Stimulated activated effector memory CD8-positive, alpha-beta T cell treated with anti-CD3 and anti-CD28 coated beads, Interleukin-12 subunit alpha, Interleukin-12 subunit beta, amount 100 ng/mL, for 72 hours (primary cell): Measurements from ENCODE around the gene NXPH1.
"Not testable (repeated sequence)": the region's sequence is repeated elsewhere in the genome, so short reads cannot be mapped to it uniquely, and the experiment has no call there.

Source experiments
- ATAC-seq: fragments of 150-1000 bp; cut with Tn5 transposase; 2 replicates; pipeline ENCODE4 v1.10.0; 2021
- DNase-seq, 2 donors: peaks; one replicate each; pipeline ENCODE4 v3.0.0; 2021 to 2022; ENCODE audit warnings: low spot score in 2 of 2
- H3K27ac Mint-ChIP-seq: one replicate; pipeline ENCODE4 v1.8.0; 2022; ENCODE audit warnings: mild to moderate bottlenecking, mixed read lengths
- H3K36me3 Mint-ChIP-seq: one replicate; pipeline ENCODE4 v1.8.0; 2022; ENCODE audit warnings: mild to moderate bottlenecking, mixed read lengths
- H3K4me1 Mint-ChIP-seq: one replicate; pipeline ENCODE4 v1.8.0; 2022; ENCODE audit warnings: mixed read lengths
- H3K4me3 Mint-ChIP-seq: one replicate; pipeline ENCODE4 v1.8.0; 2022; ENCODE audit warnings: mild to moderate bottlenecking, mixed read lengths
- H3K9me3 Mint-ChIP-seq: one replicate; pipeline ENCODE4 v1.8.0; 2022; ENCODE audit warnings: mixed read lengths

NXPH1 gene

GRCh38 chr7:8638076-8638475, 204.7 kb downstream of the NXPH1 start:
- no peak for DNase-seq
- Mint-ChIP-seq H3K4me1 (no peaks in the 10 kb centered on the region), H3K4me3 (no peak overlapping the region), H3K36me3 (no peaks in the 10 kb centered on the region), H3K9me3 (no peaks in the 10 kb centered on the region), H3K27ac (no peak overlapping the region)
- ATAC-seq: no peak

DNA sequence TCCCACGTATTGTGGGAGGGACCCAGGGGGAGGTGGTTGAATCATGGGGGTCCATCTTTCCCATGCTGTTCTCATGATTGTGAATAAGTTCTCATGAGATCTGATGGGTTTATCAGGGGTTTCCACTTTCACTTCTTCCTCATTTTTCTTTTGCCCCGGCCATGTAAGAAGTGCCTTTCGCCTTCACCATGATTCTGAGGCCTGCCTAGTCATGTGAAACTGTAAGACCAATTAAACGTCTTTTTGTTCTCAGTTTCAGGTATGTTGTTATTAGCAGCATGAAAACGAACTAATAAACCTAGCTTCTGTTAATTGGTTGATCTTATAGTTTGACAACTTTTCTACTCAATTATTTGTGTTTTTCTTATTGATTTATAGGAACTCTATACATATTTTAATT, 206.3 kb downstream of the NXPH1 start:
- Mint-ChIP-seq H3K36me3 (no peaks in the 10 kb centered on the region), H3K27ac (no peak overlapping the region), H3K4me1 (no peaks in the 10 kb centered on the region), H3K9me3 (no peaks in the 10 kb centered on the region), H3K4me3 (no peak overlapping the region)
- DNase-seq (no peak), ATAC-seq (no peak)

- H3K4me1 Mint-ChIP-seq: no peaks in the 10 kb centered on the region
- no peak overlapping the region for H3K4me3 Mint-ChIP-seq
- no peaks in the 10 kb centered on the region for H3K9me3 Mint-ChIP-seq
- no peaks in the 10 kb centered on the region for H3K36me3 Mint-ChIP-seq
- H3K27ac Mint-ChIP-seq: no peak overlapping the region
- DNase-seq (no peak), ATAC-seq (no peak)
These were observed 207.3 kb downstream of the NXPH1 start for GRCh38 chr7:8640671-8641070.

DNA sequence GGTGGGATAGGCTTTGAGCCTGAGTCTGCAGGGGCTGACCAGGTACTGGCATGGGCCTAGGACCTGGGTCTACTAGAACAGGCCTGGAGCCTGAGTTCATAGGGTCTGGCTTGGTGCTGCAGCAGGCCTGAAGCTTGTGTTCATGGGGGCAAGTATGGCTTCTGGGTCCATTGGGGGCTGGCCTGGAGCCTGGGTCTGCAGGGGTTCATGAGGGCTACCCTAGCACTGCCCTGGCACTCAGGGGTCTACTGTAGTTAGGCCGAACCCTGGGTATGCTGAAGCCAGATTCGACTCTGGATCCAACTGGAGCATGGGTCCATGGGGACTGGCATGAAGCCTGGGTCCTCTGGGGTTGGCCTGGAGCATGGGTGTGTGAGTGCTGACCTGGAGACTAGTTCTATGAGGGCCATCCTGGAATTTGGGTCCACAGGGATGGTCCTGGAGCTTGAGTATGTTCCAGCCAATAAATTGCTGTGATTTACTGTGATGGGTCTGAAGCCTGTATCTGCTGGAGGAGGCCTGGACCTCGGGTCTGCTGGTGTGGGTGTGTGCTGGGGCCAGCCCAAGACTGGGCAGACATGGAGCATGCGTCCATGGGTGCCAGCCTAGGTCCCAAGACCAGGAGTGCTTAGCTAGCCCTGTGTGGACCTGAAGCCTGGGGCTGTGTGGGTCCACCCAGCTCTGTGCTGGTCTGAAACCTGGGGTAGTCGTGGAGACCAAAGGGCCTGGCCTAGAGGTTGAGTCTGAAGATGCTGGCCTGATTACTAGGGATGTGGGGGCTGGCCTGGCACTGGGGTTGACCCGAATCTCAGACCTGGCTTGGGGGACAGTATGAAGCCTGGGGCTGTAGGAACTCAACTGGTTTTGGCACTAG, 235.5 kb downstream of the NXPH1 start:
- H3K4me1 Mint-ChIP-seq: no peaks in the 10 kb centered on the region
- H3K36me3 Mint-ChIP-seq: no peaks in the 10 kb centered on the region
- no peak overlapping the region for H3K4me3 Mint-ChIP-seq
- DNase-seq (no peak), ATAC-seq (peak; percentile 49)
- no peak overlapping the region for H3K27ac Mint-ChIP-seq
- peaks cover 19% of the 10 kb centered on the region for H3K9me3 Mint-ChIP-seq

DNA sequence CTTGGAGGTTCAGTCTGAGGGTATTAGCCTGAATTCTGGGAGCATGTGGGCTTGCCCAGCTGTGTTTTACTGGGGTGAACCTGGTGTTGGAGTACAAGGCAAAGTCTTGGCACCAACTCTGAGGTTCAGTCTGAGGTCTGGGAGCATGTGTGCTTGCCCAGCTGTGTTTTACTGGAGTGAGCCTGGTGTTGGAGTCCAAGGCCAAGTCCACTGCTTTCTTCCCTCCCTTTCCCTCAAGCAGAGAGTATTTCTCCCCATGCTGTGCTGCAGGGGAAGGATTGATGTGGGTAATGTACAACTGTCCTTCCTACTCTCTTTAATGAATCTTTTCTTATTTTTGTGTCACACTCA, 236.1 kb downstream of the NXPH1 start:
- ATAC-seq: no peak
- Mint-ChIP-seq H3K4me3 (no peak overlapping the region), H3K9me3 (peaks cover 18% of the 10 kb centered on the region), H3K36me3 (no peaks in the 10 kb centered on the region), H3K27ac (no peak overlapping the region), H3K4me1 (no peaks in the 10 kb centered on the region)
- no peak for DNase-seq

- H3K27ac Mint-ChIP-seq: no peak overlapping the region
- H3K4me1 Mint-ChIP-seq: no peaks in the 10 kb centered on the region
- peaks cover 10% of the 10 kb centered on the region for H3K9me3 Mint-ChIP-seq
- no peaks in the 10 kb centered on the region for H3K36me3 Mint-ChIP-seq
- ATAC-seq (no peak), DNase-seq (no peak)
- no peak overlapping the region for H3K4me3 Mint-ChIP-seq
These were observed 251.0 kb downstream of the NXPH1 start for GRCh38 chr7:8684426-8684825.

- DNase-seq (no peak), ATAC-seq (no peak)
- Mint-ChIP-seq H3K36me3 (no peaks in the 10 kb centered on the region), H3K4me3 (no peak overlapping the region), H3K9me3 (peaks cover 3% of the 10 kb centered on the region), H3K4me1 (no peaks in the 10 kb centered on the region), H3K27ac (no peak overlapping the region)
These were observed 266.6 kb downstream of the NXPH1 start for GRCh38 chr7:8699875-8700624.

- H3K36me3 Mint-ChIP-seq: no peaks in the 10 kb centered on the region
- no peak overlapping the region for H3K27ac Mint-ChIP-seq
- H3K4me1 Mint-ChIP-seq: no peaks in the 10 kb centered on the region
- DNase-seq (no peak), ATAC-seq (no peak)
- no peak overlapping the region for H3K4me3 Mint-ChIP-seq
- peaks cover 3% of the 10 kb centered on the region for H3K9me3 Mint-ChIP-seq
These were observed 269.4 kb downstream of the NXPH1 start for GRCh38 chr7:8702807-8703206.

- Mint-ChIP-seq H3K4me3 (no peak overlapping the region), H3K4me1 (no peaks in the 10 kb centered on the region), H3K9me3 (peaks cover 5% of the 10 kb centered on the region), H3K36me3 (no peaks in the 10 kb centered on the region), H3K27ac (no peak overlapping the region)
- DNase-seq (no peak), ATAC-seq (no peak)
These were observed 276.7 kb downstream of the NXPH1 start for GRCh38 chr7:8710124-8710523.

- Mint-ChIP-seq H3K9me3 (peaks cover 13% of the 10 kb centered on the region), H3K4me3 (no peak overlapping the region), H3K27ac (no peak overlapping the region), H3K36me3 (no peaks in the 10 kb centered on the region), H3K4me1 (no peaks in the 10 kb centered on the region)
- ATAC-seq: no peak
- DNase-seq: no peak
These were observed 281.4 kb downstream of the NXPH1 start for GRCh38 chr7:8714791-8715190.

GRCh38 chr7:8719102-8719501, 285.7 kb downstream of the NXPH1 start:
- Mint-ChIP-seq H3K36me3 (no peaks in the 10 kb centered on the region), H3K9me3 (peaks cover 8% of the 10 kb centered on the region), H3K27ac (no peak overlapping the region), H3K4me3 (no peak overlapping the region), H3K4me1 (no peaks in the 10 kb centered on the region)
- ATAC-seq: no peak
- DNase-seq: no peak

- H3K4me3 Mint-ChIP-seq: no peak overlapping the region
- peaks cover 2% of the 10 kb centered on the region for H3K9me3 Mint-ChIP-seq
- H3K4me1 Mint-ChIP-seq: no peaks in the 10 kb centered on the region
- H3K36me3 Mint-ChIP-seq: no peaks in the 10 kb centered on the region
- ATAC-seq: peak; percentile 45
- H3K27ac Mint-ChIP-seq: no peak overlapping the region
- peak in 1 of 2 donors; percentile 51 for DNase-seq
These were observed 290.8 kb downstream of the NXPH1 start for GRCh38 chr7:8724080-8724718.

- ATAC-seq, H3K4me3 Mint-ChIP-seq, H3K4me1 Mint-ChIP-seq, H3K36me3 Mint-ChIP-seq, DNase-seq, H3K27ac Mint-ChIP-seq: not testable (repeated sequence)
- peaks cover 12% of the 10 kb centered on the region for H3K9me3 Mint-ChIP-seq
These were observed 298.3 kb downstream of the NXPH1 start for GRCh38 chr7:8731756-8732155.

DNA sequence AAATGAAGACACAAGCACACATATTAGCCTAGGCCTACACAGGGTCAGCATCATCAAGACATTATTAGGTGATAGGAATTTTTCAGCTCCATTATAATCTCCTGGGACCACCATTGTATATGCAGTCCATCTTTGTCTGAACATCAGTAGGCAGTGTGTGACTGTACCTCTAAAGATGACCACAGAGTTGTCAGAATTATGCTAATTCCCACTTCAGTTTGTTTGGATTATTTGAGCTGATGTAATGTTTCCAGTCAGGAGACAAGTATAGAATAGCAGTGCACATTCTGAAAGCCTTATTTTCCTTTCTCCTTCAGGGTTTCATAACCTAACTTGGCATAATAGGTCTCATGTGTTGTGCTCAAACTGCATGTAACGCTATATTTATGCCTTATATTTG, 306.4 kb downstream of the NXPH1 start:
- Mint-ChIP-seq H3K9me3 (peaks cover 16% of the 10 kb centered on the region), H3K4me3 (no peak overlapping the region), H3K36me3 (no peaks in the 10 kb centered on the region), H3K27ac (no peak overlapping the region), H3K4me1 (no peaks in the 10 kb centered on the region)
- ATAC-seq (no peak), DNase-seq (no peak)

GRCh38 chr7:8742837-8743236, 309.4 kb downstream of the NXPH1 start:
- DNase-seq: no peak
- Mint-ChIP-seq H3K4me3 (no peak overlapping the region), H3K4me1 (no peaks in the 10 kb centered on the region), H3K36me3 (no peaks in the 10 kb centered on the region), H3K27ac (no peak overlapping the region), H3K9me3 (peaks cover 8% of the 10 kb centered on the region)
- no peak for ATAC-seq

DNA sequence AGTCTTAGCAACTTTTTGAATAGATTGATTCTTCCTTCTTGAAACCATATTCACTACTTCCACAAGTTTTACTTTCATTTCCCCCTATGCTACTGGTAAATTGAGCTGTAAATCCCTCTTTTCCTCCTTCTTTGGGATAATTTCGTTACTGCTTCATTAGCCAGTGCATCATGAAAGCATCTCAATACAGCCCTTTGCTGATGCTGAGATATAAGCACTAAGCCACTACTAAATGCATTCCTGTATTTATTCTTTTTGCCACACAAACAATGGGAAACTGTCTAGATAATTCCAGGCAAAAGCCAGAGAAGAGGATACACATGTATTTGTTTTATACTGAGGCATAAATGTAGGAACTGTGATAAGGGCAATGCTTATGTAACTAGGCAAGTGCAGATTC, 313.9 kb downstream of the NXPH1 start:
- Mint-ChIP-seq H3K9me3 (peaks cover 7% of the 10 kb centered on the region), H3K4me1 (no peaks in the 10 kb centered on the region), H3K36me3 (no peaks in the 10 kb centered on the region), H3K27ac (no peak overlapping the region), H3K4me3 (no peak overlapping the region)
- ATAC-seq (no peak), DNase-seq (no peak)
